Spleen (tissue), 11 donors: ENCODE results near the gene CD200. TPM values are rescaled to one million over a fixed set of nuclear protein-coding genes. Genes with fewer than 3 reads are reported as not detected.
"Not testable (repeated sequence)": the region's sequence is repeated elsewhere in the genome, so short reads cannot be mapped to it uniquely, and the experiment has no call there.

Source experiments
- DNase-seq: peaks from one replicate; pipeline ENCODE4 v3.0.0-alpha.2; 2020
- H3K27ac ChIP-seq, 8 donors: fragments of 200-600 bp; sonication (generic) in 7 of 8; 1 replicate in 4 of 8; 2 replicates in 4 of 8; pipeline versions ENCODE4 v1.5.0 to v1.8.0; 2016 to 2021; ENCODE audit warnings: inconsistent platforms in 4 of 8, mild to moderate bottlenecking in 4 of 8, moderate library complexity in 1 of 8
- H3K27me3 ChIP-seq, 7 donors: fragments of 200-600 bp; sonication (generic) in 6 of 7; replicated peaks in 1 of 7; 1 replicate in 4 of 7; 2 replicates in 3 of 7; pipeline versions ENCODE4 v1.5.0 to v1.8.0; 2016 to 2021; ENCODE audit warnings: inconsistent platforms in 3 of 7, mild to moderate bottlenecking in 1 of 7
- H3K36me3 ChIP-seq, 6 donors: fragments of 200-600 bp; sonication (generic) in 5 of 6; 1 replicate in 4 of 6; 2 replicates in 2 of 6; pipeline versions ENCODE4 v1.5.0 to v1.8.0; 2016 to 2021; ENCODE audit warnings: inconsistent platforms in 2 of 6
- H3K4me1 ChIP-seq, 6 donors: fragments of 200-600 bp; sonication (generic) in 5 of 6; 1 replicate in 3 of 6; 2 replicates in 3 of 6; pipeline versions ENCODE4 v1.5.0 to v1.8.0; 2016 to 2021; ENCODE audit warnings: inconsistent platforms in 3 of 6
- H3K4me3 ChIP-seq, 8 donors: fragments of 200-600 bp; sonication (generic) in 7 of 8; 1 replicate in 4 of 8; 2 replicates in 4 of 8; pipeline versions ENCODE4 v1.5.0 to v1.8.0; 2016 to 2021; ENCODE audit warnings: inconsistent platforms in 4 of 8, mild to moderate bottlenecking in 4 of 8, moderate library complexity in 2 of 8
- H3K9me3 ChIP-seq, 8 donors: fragments of 200-600 bp; sonication (generic) in 7 of 8; 1 replicate in 4 of 8; 2 replicates in 4 of 8; pipeline versions ENCODE4 v1.5.0 to v1.8.0; 2016 to 2021; ENCODE audit warnings: inconsistent platforms in 4 of 8
- CTCF ChIP-seq, 11 experiments: fragments of 200-600 bp in 7 of 11; fragments of 450-650 bp in 4 of 11; sonication (generic) in 4 of 11; IDR thresholded peaks in 8 of 11; conservative IDR thresholded peaks in 3 of 11; 1 replicate in 7 of 11; 2 replicates in 4 of 11; pipeline versions ENCODE4 v1.4.0 to v1.8.0; 2016 to 2021; ENCODE audit warnings: antibody characterized with exemption in 11 of 11, inconsistent platforms in 4 of 11, mild to moderate bottlenecking in 1 of 11
- POLR2A ChIP-seq, 3 donors: fragments of 450-650 bp; IDR thresholded peaks; one replicate each; pipeline ENCODE4 v1.5.1; 2017; ENCODE audit warnings: antibody characterized with exemption in 3 of 3, mild to moderate bottlenecking in 1 of 3
- POLR2AphosphoS5 ChIP-seq, 3 donors: sonication (generic); formaldehyde crosslinking; IDR thresholded peaks; one replicate each; pipeline ENCODE4 v1.5.1; 2017; ENCODE audit warnings: antibody characterized with exemption in 3 of 3
- WGBS, 5 donors: extraction: QIAGEN DNeasy Blood & Tissue Kit in 3 of 5; methylation state at CpG; one replicate each; pipeline versions ENCODE4 v1.1.5 to v1.1.7; 2013 to 2018; 5-methylcytosine and 5-hydroxymethylcytosine counted together
- intact Hi-C: fragments of 100-400 bp; cut with DNase I; formaldehyde crosslinking; loops from one replicate; pipeline ENCODE4 v1.15.0; 2023; ENCODE audit warnings: low total_unique reads
- polyA plus RNA-seq, 3 donors: library from polyadenylated mRNA; stranded (reverse); fragments of 200-250 nt; gene quantifications; one replicate each; pipeline ENCODE4 v1.2.1, GENCODE V29; 2013
- total RNA-seq, 7 donors: library from RNA; depleted of rRNA in 3 of 7; stranded (reverse); fragments of >200 nt in 3 of 7; fragmentation: NEBNext Ultra II Directional in 4 of 7; extraction: Animal tissue kit (Norgen Biotek cat#: 25700) in 4 of 7; gene quantifications; one replicate each; pipeline versions ENCODE4 v1.1.0 to v1.2.1, GENCODE V29; 2016 to 2021
- donor health status: healthy with polysubstance abuse.
- donor health status: DM: no; HTN: no; CAD: no; lungs with moderate emphysema.
- donor health status: DM: no; HTN: no; CAD: no.
- donor health status: Bipolar disorder and iron deficiency.
- donor health status: healthy.
- donor health status: DM: no; HTN: no; CAD: no.
- donor health status: DM: yes; HTN: yes; CAD: no.

CD200 gene
- total and polyA plus RNA-seq, 10 donors, result 4.3 to 13.1 (median 6.6) TPM

- no peaks in the 10 kb centered on the region for H3K36me3 ChIP-seq
- H3K27ac ChIP-seq, result no peak overlapping the region
- intact Hi-C loops, result no loop called here
- H3K27me3 ChIP-seq, result no peaks in the 10 kb centered on the region
- no peaks in the 10 kb centered on the region for H3K9me3 ChIP-seq
- no peak for DNase-seq
- TF ChIP-seq CTCF (IDR thresholded peaks at IDR 0.05 in 8 of 11, conservative IDR thresholded peaks at IDR 0.05 in 3 of 11) (no peak), POLR2A (IDR thresholded peaks at IDR 0.05) (no peak)
- H3K4me3 ChIP-seq, result no peak overlapping the region
- no peaks in the 10 kb centered on the region for H3K4me1 ChIP-seq
- 84 to 97% (median 91%) methylated on average over 2 of the region's 2 CpGs for WGBS, 5 donors
Observed at GRCh38 chr3:112401617-112402016, 68.7 kb downstream of the CD200 start.

- no peaks in the 10 kb centered on the region for H3K36me3 ChIP-seq
- intact Hi-C loops, result no loop called here
- WGBS, 5 donors, result 91 to 99% (median 93%) methylated on average over 2 of the region's 2 CpGs
- no peak overlapping the region for H3K27ac ChIP-seq
- no peak for DNase-seq
- TF ChIP-seq POLR2A (IDR thresholded peaks at IDR 0.05), result no peak
- TF ChIP-seq CTCF (IDR thresholded peaks at IDR 0.05 in 8 of 11, conservative IDR thresholded peaks at IDR 0.05 in 3 of 11), result no peak
- no peak for TF ChIP-seq POLR2AphosphoS5 (IDR thresholded peaks at IDR 0.05)
- no peaks in the 10 kb centered on the region for H3K9me3 ChIP-seq
- H3K4me3 ChIP-seq, result no peak overlapping the region
- H3K4me1 ChIP-seq, result peaks cover 0 to 10% (median 0%) of the 10 kb centered on the region in 6 donors
- no peaks in the 10 kb centered on the region for H3K27me3 ChIP-seq
Observed at GRCh38 chr3:112403103-112403502, 70.1 kb downstream of the CD200 start.

DNA sequence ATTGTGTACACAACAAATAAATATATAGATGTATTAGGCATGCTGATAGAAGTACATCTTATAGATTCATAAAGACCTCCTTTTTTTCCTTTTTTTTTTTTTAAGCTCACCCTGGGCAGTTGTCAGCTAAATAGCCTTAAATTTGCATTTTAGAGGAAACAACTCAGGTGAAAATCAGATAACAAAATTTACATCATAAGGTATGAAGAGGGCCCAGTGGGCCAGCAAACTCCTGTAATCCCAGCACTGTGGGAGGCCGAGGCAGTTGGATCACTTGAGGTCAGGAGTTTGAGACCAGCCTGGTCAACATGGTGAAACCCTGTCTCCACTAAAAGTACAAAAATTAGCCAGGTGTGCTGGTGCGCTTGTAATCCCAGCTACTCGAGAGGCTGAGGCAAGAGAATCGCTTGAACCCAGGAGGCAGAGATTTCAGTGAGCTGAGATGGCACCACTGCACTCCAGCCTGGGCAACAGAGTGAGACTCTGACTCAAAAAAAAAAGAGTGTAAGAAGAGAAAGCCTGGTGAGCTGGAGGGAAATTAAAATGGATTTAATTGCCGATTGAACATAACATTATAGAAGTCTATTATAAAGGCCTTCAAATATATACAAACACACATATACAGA, 72.1 kb downstream of the CD200 start:
- H3K9me3 ChIP-seq, H3K4me3 ChIP-seq, H3K4me1 ChIP-seq, H3K27ac ChIP-seq, H3K27me3 ChIP-seq, intact Hi-C loops, DNase-seq, H3K36me3 ChIP-seq: not testable (repeated sequence)
- WGBS, 5 donors, result 90 to 95% (median 91%) methylated on average over 5 of the region's 5 CpGs

GRCh38 chr3:112405845-112406244, 72.9 kb downstream of the CD200 start:
- H3K4me1 ChIP-seq, result peaks cover 0 to 10% (median 0%) of the 10 kb centered on the region in 6 donors
- no peak for DNase-seq
- H3K27me3 ChIP-seq, result no peaks in the 10 kb centered on the region
- H3K4me3 ChIP-seq, result no peak overlapping the region
- intact Hi-C loops, result no loop called here
- no peak overlapping the region for H3K27ac ChIP-seq
- H3K36me3 ChIP-seq, result no peaks in the 10 kb centered on the region
- 69 to 77% (median 72%) methylated on average over 4 of the region's 4 CpGs for WGBS, 5 donors
- H3K9me3 ChIP-seq, result no peaks in the 10 kb centered on the region
- no peak for TF ChIP-seq POLR2AphosphoS5 (IDR thresholded peaks at IDR 0.05)

GRCh38 chr3:112407214-112407887, 74.4 kb downstream of the CD200 start:
- H3K27me3 ChIP-seq, result no peaks in the 10 kb centered on the region
- H3K4me1 ChIP-seq, result peaks cover 0 to 10% (median 0%) of the 10 kb centered on the region in 6 donors
- H3K4me3 ChIP-seq, result no peak overlapping the region
- TF ChIP-seq CTCF (IDR thresholded peaks at IDR 0.05 in 8 of 11, conservative IDR thresholded peaks at IDR 0.05 in 3 of 11) (no peak), POLR2AphosphoS5 (IDR thresholded peaks at IDR 0.05) (no peak), POLR2A (IDR thresholded peaks at IDR 0.05) (no peak)
- no peak for DNase-seq
- no peaks in the 10 kb centered on the region for H3K36me3 ChIP-seq
- no peak overlapping the region for H3K27ac ChIP-seq
- intact Hi-C loops, result no loop called here
- no peaks in the 10 kb centered on the region for H3K9me3 ChIP-seq
- WGBS, 5 donors, result 76 to 81% (median 78%) methylated on average over 6 of the region's 6 CpGs
